Right renal cortex interstitium (tissue), 3 donors: ENCODE measurements around the gene SLC9A2. TPM values are rescaled to one million over a fixed set of nuclear protein-coding genes. Genes with fewer than 3 reads are reported as not detected.

ENCODE experiments used
- polyA plus RNA-seq, 3 donors: library from polyadenylated mRNA; unstranded; fragments of 120-200 nt; gene quantifications; one replicate each; pipeline ENCODE4 v1.2.1, GENCODE V29; 2013; ENCODE audit not compliant: insufficient read length in 3 of 3

Gene SLC9A2
- polyA plus RNA-seq, 3 donors, result 5.7 to 7.4 (median 7.2) TPM

Other genes starting within 250 kb of the SLC9A2 start
- under 1 TPM; 0.22 to 0.44 (median 0.29) TPM for gene IL18RAP, start 196.4 kb upstream of the SLC9A2 start, polyA plus RNA-seq
- gene SLC9A4, start 146.3 kb upstream of the SLC9A2 start, polyA plus RNA-seq, result 1 to 10 TPM; 6.1 to 8.5 (median 8.1) TPM
- gene TMEM182, start 142.5 kb downstream of the SLC9A2 start, polyA plus RNA-seq, result 1 to 10 TPM; 7.7 to 9.3 (median 7.9) TPM